ENCODE measurements around the gene ANKRD62.

Gene ANKRD62

DNA sequence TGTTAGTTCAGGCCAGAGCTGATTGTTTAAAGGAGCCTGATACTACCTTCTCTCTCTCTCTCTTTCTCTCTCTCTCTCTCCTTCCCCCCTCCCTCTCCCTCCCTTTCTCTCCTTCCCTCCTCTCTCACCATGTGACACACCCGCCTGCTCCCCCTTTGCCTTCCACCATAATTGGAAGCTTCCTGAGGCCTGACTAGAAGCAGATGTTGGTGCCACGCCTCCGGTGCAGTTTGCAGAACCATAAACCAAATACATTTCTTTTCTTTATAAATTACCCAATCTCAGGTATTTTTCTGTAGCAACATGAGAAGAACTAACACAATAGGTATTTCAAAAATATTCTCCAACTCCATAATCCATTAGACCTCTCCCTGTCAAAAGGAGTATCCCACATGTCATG is 62.4 kb downstream of the ANKRD62 start:
- no peak overlapping the region for H3K4me3 ChIP-seq (replicated peaks; ENCODE audit: low read depth, low read length)
- peak; percentile 15 for DNase-seq (ENCODE audit: extremely low read depth, low read depth)
- TF ChIP-seq, protein P1, sequence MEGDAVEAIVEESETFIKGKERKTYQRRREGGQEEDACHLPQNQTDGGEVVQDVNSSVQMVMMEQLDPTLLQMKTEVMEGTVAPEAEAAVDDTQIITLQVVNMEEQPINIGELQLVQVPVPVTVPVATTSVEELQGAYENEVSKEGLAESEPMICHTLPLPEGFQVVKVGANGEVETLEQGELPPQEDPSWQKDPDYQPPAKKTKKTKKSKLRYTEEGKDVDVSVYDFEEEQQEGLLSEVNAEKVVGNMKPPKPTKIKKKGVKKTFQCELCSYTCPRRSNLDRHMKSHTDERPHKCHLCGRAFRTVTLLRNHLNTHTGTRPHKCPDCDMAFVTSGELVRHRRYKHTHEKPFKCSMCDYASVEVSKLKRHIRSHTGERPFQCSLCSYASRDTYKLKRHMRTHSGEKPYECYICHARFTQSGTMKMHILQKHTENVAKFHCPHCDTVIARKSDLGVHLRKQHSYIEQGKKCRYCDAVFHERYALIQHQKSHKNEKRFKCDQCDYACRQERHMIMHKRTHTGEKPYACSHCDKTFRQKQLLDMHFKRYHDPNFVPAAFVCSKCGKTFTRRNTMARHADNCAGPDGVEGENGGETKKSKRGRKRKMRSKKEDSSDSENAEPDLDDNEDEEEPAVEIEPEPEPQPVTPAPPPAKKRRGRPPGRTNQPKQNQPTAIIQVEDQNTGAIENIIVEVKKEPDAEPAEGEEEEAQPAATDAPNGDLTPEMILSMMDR (IDR thresholded peaks at IDR 0.05; ENCODE audit: low read depth, low read length, missing control alignments), result no peak

DNA sequence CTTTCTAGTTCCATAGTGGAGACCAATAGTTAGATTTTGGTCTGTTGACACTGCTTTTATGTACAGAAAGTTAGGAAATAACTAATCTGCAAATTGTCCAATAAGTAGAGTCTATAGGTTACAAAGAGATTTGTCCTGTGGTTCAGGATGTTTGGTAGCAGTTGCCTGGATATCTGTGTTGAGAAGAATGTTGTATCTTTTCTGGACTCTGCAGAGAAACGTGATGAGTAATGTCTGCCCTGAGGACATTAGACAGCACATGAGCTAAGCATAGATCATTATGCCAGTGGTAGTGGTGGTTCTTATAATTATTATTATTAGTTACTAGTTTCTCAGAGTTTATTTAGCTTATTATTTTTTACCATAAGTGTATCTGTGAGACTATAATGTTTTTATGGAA is 65.8 kb downstream of the ANKRD62 start:
- TF ChIP-seq, protein P1 (IDR thresholded peaks at IDR 0.05; ENCODE audit: low read depth, low read length, missing control alignments), result no peak

DNA sequence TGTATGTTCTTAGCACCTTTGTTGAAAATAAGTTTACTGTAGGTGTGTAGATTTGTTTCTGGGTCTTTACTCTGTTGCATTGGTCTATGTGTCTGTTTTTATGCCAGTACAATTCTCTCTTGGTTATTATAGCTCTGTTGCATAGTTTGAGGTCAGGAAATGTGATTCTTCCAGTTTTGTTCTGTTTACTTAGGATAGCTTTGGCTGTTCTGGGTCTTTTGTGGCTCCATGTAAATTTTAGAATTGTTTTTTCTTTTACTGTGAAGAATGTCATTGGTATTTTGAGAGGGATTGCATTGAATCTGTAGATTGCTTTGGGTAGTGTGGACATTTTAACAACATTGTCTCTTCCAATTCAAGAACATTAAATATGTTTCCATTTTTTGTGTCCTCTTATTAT is 69.1 kb downstream of the ANKRD62 start:
- no peak overlapping the region for H3K4me3 ChIP-seq (replicated peaks; ENCODE audit: low read depth, low read length)
- DNase-seq (ENCODE audit: extremely low read depth, low read depth), result no peak
- TF ChIP-seq, protein P1 (IDR thresholded peaks at IDR 0.05; ENCODE audit: low read depth, low read length, missing control alignments), result no peak

More for the DNA sequence above, 65.8 kb downstream of the ANKRD62 start:
- DNase-seq (ENCODE audit: extremely low read depth, low read depth), result peak; percentile 12
- no peak overlapping the region for H3K4me3 ChIP-seq (replicated peaks; ENCODE audit: low read depth, low read length)

DNA sequence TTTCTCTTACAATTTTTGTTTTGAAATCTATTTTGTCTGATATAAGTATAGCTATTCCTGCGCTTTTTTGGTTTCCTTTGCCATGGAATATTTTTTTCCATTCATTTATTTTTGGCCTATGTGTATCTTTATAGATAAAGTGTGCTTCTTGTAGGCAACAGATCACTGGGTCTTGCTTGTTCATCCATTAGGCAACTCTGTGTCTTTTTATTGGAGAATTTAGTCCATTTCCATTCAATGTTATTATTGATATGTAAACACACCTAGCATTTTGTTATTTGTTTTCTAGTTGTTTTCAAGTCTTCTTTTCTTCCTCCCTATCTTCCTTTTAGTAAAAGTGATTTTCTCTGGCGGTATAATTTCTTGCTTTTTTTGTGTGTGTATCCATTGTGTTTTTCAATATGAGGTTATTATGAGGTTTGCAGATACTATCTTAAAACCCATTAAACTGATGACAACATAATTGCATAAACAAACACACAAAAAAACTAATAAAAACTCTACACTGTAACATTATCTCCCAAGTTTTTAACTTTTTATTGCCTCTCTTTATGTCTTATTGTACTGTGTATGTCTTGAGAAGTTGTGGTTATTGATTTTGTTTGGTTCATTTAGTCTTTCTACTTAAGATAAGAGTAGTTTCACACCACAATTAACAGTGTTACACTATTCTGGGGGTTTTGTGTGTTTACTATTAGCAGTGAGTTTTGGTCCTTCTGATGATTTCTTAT is 71.6 kb downstream of the ANKRD62 start:
- H3K4me3 ChIP-seq (replicated peaks; ENCODE audit: low read depth, low read length), result no peak overlapping the region
- TF ChIP-seq, protein P1 (IDR thresholded peaks at IDR 0.05; ENCODE audit: low read depth, low read length, missing control alignments), result no peak
- no peak for DNase-seq (ENCODE audit: extremely low read depth, low read depth)
